ENCODE measurements around the gene GUCY2F. TPM values are rescaled to one million over a fixed set of nuclear protein-coding genes. Genes with fewer than 3 reads are reported as not detected.

The GUCY2F gene
- total and polyA plus RNA-seq, 11 donors: not detected

- Histone ChIP-seq H3K27me3 (peaks cover 0 to 61% (median 0%) of the 10 kb centered on the region in 9 donors), H3K4me3 (no peak overlapping the region), H3K4me1 (no peaks in the 10 kb centered on the region), H3K27ac (no peak overlapping the region), H3K9me3 (no peaks in the 10 kb centered on the region), H3K36me3 (no peaks in the 10 kb centered on the region)
- WGBS, 4 donors: 38 to 83% (median 55%) methylated on average over 1 of the region's 1 CpG
- no peak for DNase-seq
- no peak for ATAC-seq
- intact Hi-C loops (cut with DNase I): no loop called here
- TF ChIP-seq CTCF (IDR thresholded peaks at IDR 0.05) (no peak), POLR2A (IDR thresholded peaks at IDR 0.05) (no peak)
Observed at GRCh38 chrX:109498434-109498833, 16.5 kb upstream of the GUCY2F start.

GRCh38 chrX:109489174-109489573 lies 7.3 kb upstream of the GUCY2F start:
- peaks cover 0 to 21% (median 0%) of the 10 kb centered on the region in 9 donors for H3K27me3 ChIP-seq
- no peaks in the 10 kb centered on the region for H3K4me1 ChIP-seq
- no peaks in the 10 kb centered on the region for H3K36me3 ChIP-seq
- H3K27ac ChIP-seq: no peak overlapping the region
- no peak overlapping the region for H3K4me3 ChIP-seq
- no peak for ATAC-seq
- intact Hi-C loops (cut with DNase I): loop anchor here (2.0 to 10.0 kb wide), 6 partner anchors 143 to 1356 kb away; no protein-coding TSS in a partner anchor
- 77 to 100% (median 89%) methylated on average over 2 of the region's 2 CpGs for WGBS, 4 donors
- H3K9me3 ChIP-seq: no peaks in the 10 kb centered on the region
- DNase-seq: no peak
- TF ChIP-seq POLR2A (IDR thresholded peaks at IDR 0.05) (no peak), CTCF (IDR thresholded peaks at IDR 0.05) (no peak)

GRCh38 chrX:109487640-109488039 lies 5.8 kb upstream of the GUCY2F start:
- intact Hi-C loops (cut with DNase I): loop anchor here (2.0 to 10.0 kb wide), 7 partner anchors 145 to 1357 kb away; no protein-coding TSS in a partner anchor
- WGBS, 4 donors: 34 to 54% (median 46%) methylated on average over 4 of the region's 4 CpGs

More at GRCh38 chrX:109487640-109488039, 5.8 kb upstream of the GUCY2F start:
- no peak overlapping the region for H3K4me3 ChIP-seq
- H3K27me3 ChIP-seq: peaks cover 0 to 32% (median 0%) of the 10 kb centered on the region in 9 donors
- H3K27ac ChIP-seq: no peak overlapping the region
- TF ChIP-seq POLR2A (IDR thresholded peaks at IDR 0.05) (no peak), CTCF (IDR thresholded peaks at IDR 0.05) (no peak)
- no peak for DNase-seq
- ATAC-seq: no peak
- no peaks in the 10 kb centered on the region for H3K36me3 ChIP-seq
- H3K4me1 ChIP-seq: no peaks in the 10 kb centered on the region
- no peaks in the 10 kb centered on the region for H3K9me3 ChIP-seq
